HL-60 (cell line): ENCODE measurements around the gene CHML.

ENCODE experiments used
- GABPA ChIP-seq: IDR thresholded peaks from 2 replicates; pipeline ENCODE4 v1.6.1; 2012; ENCODE audit warnings: low read depth
- TF ChIP-seq, protein P1 (sequence below): IDR thresholded peaks from one replicate; pipeline ENCODE4 v1.5.1; 2011; ENCODE audit warnings: low read length, control low read depth, inconsistent platforms; ENCODE audit not compliant: insufficient read depth

DNA sequence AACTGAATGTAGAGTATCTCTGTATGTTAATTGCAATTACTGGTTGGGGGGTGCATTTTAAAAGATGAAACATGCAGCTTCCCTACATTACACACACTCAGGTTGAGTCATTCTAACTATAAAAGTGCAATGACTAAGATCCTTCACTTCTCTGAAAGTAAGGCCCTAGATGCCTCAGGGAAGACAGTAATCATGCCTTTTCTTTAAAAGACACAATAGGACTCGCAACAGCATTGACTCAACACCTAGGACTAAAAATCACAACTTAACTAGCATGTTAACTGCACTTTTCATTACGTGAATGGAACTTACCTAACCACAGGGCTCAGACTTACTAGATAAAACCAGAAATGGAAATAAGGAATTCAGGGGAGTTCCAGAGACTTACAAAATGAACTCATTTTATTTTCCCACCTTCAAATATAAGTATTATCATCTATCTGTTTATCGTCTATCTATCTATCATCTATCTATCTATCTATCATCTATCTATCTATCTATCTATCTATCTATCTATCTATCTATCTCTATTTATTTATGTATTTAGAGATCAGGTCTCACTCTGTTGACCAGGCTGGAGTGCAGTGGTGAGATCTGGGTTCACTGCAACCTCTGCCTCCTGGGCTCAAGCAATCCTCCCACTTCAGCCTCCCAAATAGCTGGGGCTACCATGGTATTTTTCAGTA is 47.8 kb downstream of the CHML start:
- TF ChIP-seq GABPA, result no peak
- TF ChIP-seq, protein P1, sequence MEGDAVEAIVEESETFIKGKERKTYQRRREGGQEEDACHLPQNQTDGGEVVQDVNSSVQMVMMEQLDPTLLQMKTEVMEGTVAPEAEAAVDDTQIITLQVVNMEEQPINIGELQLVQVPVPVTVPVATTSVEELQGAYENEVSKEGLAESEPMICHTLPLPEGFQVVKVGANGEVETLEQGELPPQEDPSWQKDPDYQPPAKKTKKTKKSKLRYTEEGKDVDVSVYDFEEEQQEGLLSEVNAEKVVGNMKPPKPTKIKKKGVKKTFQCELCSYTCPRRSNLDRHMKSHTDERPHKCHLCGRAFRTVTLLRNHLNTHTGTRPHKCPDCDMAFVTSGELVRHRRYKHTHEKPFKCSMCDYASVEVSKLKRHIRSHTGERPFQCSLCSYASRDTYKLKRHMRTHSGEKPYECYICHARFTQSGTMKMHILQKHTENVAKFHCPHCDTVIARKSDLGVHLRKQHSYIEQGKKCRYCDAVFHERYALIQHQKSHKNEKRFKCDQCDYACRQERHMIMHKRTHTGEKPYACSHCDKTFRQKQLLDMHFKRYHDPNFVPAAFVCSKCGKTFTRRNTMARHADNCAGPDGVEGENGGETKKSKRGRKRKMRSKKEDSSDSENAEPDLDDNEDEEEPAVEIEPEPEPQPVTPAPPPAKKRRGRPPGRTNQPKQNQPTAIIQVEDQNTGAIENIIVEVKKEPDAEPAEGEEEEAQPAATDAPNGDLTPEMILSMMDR, result no peak
